ENCODE results near the gene PPP3CA.

The PPP3CA gene

GRCh38 chr4:101288365-101289145, 58.8 kb downstream of the PPP3CA start:
- DNase-seq (ENCODE audit: low spot score), result no peak

GRCh38 chr4:101287324-101287723, 60.0 kb downstream of the PPP3CA start:
- DNase-seq (ENCODE audit: low spot score), result no peak

DNA sequence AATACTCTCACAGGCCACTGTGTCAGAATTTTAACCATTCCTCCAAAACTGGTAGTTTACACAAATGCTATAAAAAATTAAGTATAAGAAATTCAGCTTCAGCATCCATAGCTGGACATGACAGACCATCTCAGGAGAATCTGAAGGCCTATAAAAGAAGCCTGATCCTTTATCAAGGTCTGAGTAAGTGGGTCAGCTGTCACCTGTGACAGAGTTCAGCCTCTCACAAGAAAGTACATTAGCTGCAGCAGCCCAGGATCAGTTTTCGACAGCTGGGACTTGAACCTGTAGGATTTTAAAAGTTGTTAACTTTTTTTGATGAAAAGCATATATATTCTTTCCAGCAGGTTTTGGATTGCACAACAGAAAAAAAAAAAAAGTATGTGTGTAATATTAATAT, 60.7 kb downstream of the PPP3CA start:
- DNase-seq (ENCODE audit: low spot score), result no peak

- DNase-seq (ENCODE audit: low spot score), result no peak
These were observed 61.3 kb downstream of the PPP3CA start for GRCh38 chr4:101285985-101286384.

GRCh38 chr4:101284546-101284945, 62.8 kb downstream of the PPP3CA start:
- no peak for DNase-seq (ENCODE audit: low spot score)

DNA sequence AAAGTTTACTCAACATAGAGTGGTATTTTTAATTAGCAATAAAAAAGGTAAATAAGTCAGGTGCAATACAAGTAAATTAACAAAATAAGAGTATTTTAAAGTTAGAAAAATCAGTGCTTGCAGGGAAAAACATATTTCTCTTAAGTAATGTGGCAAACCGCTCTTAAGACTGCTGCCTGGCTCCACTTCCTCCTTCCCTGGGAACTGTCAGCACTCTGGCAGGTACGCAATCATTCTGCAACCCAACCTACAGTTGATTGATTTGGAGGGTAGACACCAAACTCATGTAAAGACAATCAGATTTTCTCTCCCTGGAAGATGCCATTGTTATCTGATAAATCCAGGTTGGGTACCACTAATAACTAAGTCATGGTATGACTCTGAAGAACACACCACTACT, 63.9 kb downstream of the PPP3CA start:
- DNase-seq (ENCODE audit: low spot score), result no peak

- DNase-seq (ENCODE audit: low spot score), result no peak
These were observed 65.1 kb downstream of the PPP3CA start for GRCh38 chr4:101282076-101282844.

- no peak for DNase-seq (ENCODE audit: low spot score)
These were observed 66.3 kb downstream of the PPP3CA start for GRCh38 chr4:101280866-101281600.

DNA sequence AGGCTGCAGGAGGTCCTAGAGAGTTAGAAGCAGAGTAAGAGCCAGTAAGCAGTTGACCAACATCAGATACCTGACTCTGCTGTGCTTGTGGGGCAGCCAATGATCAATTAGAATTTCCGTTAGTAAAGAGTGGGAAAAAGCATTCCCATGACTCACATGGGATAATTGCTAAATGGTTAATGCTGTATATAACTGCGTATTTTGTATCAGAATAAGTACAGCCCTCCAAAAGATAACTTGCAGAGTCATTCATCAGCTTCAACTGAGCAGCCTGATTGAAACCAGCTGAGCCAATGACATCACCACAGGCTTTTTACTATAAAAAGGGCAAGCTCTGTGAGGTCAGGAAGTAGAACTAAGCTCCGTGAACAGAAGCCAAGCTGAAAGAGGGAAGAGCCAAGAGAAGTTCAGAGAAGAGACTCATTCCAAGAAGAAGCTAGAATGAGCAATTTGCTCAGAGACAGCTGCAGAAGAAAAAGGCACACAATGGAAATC, 67.9 kb downstream of the PPP3CA start:
- no peak for DNase-seq (ENCODE audit: low spot score)

DNA sequence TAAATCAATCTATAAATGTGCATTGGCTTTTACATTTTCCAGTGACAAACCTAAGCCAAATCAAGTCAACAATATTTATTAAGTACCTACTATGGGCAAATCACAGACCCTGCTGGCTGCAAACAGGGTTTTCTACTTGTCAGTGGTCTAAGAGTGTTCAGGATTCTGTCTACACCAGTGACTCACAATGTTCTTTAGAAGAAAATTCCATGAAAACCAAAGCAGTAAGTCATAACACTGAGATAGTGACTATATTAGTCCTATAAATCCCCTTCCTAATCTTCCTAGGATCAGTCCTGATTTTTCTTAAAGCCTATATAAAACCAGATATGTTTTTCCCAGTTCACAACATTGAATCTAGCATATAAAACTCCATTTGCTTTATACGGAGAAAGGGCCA, 69.7 kb downstream of the PPP3CA start:
- DNase-seq (ENCODE audit: low spot score), result no peak

DNA sequence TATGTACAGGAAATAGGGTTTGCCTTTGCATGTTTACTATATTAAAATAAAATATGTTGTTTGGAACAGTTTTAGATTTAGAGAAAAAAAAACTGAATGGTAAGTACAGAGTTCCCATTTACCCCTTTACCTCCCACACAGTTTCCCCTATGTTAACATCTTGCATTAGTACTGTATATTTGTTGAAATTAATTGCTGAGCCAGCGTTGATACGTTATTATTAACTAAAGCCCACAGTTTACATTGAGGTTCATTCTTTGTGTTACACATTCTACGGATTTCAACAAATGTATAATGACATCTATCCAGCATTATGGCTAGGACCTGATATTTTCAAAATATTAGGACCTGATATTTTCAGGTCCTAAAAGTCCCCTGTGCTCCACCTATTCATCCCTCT, 70.7 kb downstream of the PPP3CA start:
- no peak for DNase-seq (ENCODE audit: low spot score)

- no peak for DNase-seq (ENCODE audit: low spot score)
These were observed 72.2 kb downstream of the PPP3CA start for GRCh38 chr4:101274888-101275752.

- no peak for DNase-seq (ENCODE audit: low spot score)
These were observed 75.8 kb downstream of the PPP3CA start for GRCh38 chr4:101271516-101271915.

- DNase-seq (ENCODE audit: low spot score), result no peak
These were observed 77.6 kb downstream of the PPP3CA start for GRCh38 chr4:101269682-101270081.

DNA sequence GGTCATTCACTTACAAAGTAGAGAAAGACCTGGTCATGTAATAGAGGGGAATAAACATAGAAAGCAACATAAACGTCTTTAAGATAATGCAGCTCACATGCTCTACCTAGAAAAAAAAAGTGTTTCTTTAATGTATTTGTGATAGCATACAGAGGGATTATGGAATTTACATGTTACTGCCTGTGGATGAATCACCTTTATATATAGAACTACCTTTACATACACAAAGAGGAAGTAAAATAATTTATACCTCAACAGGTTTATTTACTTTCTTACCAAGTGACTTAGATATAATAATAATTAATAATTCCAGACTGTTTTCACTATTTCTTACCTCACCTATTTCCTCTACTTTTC, 81.5 kb downstream of the PPP3CA start:
- no peak for DNase-seq (ENCODE audit: low spot score)

DNA sequence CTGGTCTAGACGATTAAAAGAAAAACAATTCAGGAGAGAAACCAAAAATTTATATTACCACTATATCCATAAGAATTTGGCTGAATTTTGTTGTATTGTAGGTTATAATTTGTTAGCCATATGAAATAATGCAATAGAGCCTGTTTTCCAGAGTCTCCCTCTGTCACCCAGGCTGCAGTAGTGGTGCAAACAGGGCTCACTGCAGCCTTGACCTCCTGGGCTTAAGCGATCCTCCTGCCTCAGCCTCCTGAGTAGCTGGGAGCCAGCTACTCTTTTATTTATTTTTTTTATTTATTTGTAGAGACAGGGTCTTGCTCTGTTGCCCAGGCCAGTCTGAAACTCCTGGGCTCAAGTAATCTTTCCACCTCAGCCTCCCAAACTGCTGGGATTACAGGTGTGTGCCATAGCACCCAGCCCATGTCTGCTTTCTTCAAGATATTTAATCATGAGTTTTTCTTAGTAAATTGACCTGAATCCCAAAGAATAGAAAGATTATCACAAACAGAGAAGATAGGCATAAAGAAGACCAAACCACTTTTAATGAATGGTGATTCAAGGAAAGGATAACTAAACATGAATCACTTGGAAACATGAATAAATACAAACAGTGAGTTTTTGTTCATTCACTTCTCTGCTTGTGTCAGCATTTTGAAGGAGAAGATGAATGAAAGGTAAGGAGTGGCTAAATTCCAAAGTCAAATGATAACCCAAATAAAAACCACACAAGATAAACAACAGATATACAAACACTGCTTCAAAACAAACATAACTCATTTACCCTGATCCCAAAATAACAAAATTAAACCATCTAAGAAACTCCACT, 82.1 kb downstream of the PPP3CA start:
- no peak for DNase-seq (ENCODE audit: low spot score)

- DNase-seq (ENCODE audit: low spot score), result no peak
These were observed 82.8 kb downstream of the PPP3CA start for GRCh38 chr4:101264512-101264911.

GRCh38 chr4:101262683-101263082, 84.6 kb downstream of the PPP3CA start:
- no peak for DNase-seq (ENCODE audit: low spot score)

GRCh38 chr4:101259876-101260275, 87.5 kb downstream of the PPP3CA start:
- DNase-seq (ENCODE audit: low spot score), result no peak

- DNase-seq (ENCODE audit: low spot score), result no peak
These were observed 88.4 kb downstream of the PPP3CA start for GRCh38 chr4:101258883-101259282.

DNA sequence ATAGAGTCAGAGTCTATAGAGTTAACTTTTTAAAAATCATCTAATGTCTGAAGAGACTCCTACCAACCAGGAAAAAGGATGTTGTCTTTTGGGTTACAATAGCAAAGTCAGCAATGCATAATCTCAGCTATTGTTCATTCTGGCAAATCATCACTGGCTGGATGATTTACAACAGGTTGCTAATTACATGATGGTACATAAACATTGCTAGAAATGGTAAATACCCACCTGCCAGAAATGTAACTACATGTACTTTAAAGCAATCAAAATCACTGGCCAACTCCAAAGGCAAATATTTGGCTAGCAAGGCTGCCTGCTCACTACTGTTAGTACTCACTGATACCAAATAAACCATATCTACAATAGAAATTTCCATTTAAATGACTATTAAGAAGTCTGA, 91.1 kb downstream of the PPP3CA start:
- no peak for DNase-seq (ENCODE audit: low spot score)

Measured in ecto neural progenitor cell (in vitro differentiated cells).